ENCODE results near the gene TSPAN31.

The TSPAN31 gene

GRCh38 chr12:57735952-57736740 lies 8.7 kb upstream of the TSPAN31 start:
- no peak for DNase-seq (ENCODE audit: low read depth)

DNA sequence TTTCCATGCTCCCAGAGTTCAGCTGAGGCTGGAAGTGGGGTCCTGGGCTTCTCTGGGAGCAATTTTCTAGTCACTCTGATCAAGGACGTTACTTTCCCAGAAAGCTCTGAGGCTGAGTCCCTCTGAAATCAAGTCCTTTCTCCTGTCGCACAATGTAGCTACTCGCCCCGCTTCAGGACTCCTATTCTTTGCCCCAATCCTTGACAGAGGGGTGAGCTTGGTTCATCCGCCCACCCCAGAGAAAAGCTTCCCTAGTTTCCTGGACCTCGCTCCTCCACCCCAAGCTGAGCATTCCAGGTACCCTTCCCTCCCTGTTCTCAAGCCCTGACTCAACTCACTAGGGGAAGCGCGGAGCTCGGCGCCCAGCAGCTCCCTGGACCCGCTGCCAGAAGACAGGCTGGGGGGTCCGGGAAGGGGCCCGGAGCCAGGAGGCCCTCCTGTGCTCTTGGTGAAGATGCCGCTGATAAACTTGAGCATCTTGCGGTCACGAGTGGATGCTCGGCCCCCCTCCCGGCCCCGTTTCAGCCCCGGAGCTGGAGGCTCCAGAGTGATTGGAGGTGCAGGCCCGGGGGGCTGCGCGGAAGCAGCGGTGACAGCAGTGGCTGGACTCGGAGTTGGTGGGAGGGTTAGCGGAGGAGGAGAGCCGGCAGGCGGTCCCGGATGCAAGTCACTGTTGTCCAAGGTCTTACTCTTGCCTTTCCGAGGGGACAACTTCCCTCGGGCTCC lies 7.9 kb upstream of the TSPAN31 start:
- DNase-seq (ENCODE audit: low read depth) = no peak

- no peak for DNase-seq (ENCODE audit: low read depth)
These were observed 7.1 kb upstream of the TSPAN31 start for GRCh38 chr12:57737467-57738460.

- DNase-seq (ENCODE audit: low read depth) = no peak
These were observed 6.1 kb upstream of the TSPAN31 start, which contains the start of gene AGAP2 for GRCh38 chr12:57738661-57739237. AGAP2 (minus strand) TSS chr12:57738742; CDS start chr12:57738246, 496 bp downstream.

- DNase-seq (ENCODE audit: low read depth) = no peak
These were observed 5.5 kb upstream of the TSPAN31 start for GRCh38 chr12:57739387-57739786.

DNA sequence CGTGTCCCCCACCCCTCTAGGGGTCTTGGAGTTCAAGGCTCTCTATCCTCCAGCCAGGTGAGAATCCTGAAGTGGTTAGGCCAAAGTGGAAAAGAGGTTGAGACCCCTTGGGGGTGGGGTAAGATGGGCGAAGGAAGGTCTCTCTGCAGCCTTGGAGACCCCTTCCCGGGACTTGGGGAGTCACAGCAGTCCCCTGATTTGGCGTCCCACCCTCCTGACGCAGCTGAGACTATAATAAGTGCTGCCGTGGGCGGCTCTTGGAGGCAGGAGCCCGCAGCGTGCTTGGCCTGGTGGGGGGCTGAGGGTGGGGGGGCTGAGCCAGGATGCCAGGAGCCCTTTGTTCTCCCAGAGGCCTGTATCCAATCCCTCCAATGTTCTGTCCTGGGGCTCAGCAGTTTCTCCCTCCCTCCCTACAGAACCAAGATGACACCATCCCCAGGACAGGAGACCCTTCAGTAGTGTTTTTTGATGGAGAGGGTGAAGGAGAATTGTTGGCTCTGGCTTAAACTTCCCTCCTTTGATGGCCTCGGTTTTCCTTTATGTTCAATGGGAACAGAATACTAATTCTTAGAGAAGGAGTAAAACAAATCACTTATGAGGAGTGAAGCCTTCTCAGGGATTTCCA lies 4.8 kb upstream of the TSPAN31 start:
- DNase-seq (ENCODE audit: low read depth) = no peak

- peak; percentile 41 for DNase-seq (ENCODE audit: low read depth)
These were observed 4.0 kb upstream of the TSPAN31 start for GRCh38 chr12:57740656-57741412.

DNA sequence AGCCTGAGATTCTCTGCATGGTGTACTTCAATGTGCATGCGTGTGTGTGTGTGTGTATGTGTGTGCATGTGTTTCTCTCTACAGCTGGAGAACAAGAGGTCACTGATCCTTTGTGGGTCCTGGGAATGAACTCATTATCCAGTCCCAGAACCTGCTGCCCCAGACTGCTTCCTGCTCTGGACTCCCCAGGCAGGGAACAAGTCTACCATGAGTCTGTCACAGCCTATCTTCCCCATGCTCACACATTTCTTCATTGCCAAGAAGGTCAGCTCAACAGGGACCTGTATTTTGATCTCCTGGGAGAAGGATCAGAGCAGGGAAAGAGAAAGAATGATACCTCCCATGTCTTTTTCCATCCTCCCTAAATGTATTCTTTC lies 3.4 kb upstream of the TSPAN31 start:
- DNase-seq (ENCODE audit: low read depth) = no peak

DNA sequence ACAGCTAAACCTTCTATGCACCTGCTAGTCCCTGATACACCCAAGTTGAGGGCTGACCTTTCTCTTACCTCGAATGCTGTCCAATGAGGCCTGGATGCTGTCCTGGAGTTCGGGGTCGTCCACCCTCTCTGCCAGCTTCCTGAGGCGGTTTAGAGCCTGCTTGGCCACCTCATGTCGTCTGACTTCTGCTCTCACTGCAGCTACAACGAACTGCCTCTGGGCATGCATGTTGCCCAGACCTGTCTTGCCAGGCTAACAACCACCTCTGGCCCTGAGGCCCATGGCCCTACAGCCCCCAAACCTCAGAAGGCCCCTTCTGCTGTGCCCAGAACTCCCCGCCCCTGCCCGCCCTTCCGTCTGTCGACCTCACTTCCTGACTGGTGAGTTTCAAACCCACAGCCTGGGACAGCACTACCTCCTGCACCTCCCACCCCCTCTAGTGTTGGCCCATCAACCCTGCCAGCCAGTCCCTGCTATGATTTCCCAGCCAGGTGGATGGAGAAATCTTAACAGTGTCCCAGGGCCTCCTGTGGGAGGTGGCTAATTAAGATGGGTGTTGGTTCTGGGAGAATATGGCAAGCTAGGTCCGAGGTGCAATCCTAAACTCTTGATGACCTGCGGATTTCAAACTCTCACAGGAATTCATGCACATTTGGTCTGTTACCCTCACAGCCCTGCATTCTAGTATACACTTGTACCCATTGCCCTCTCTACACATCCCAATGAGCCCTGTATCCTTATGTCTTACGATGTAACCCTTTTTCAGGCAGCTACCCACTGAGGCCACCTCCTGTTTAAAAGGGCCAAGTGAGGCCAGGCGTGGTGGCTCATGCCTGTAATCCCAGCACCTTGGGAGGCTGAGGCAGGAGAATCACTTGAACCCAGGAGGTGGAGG lies 2.7 kb upstream of the TSPAN31 start:
- DNase-seq (ENCODE audit: low read depth) = peak; percentile 51

GRCh38 chr12:57743769-57744168 lies 1.1 kb upstream of the TSPAN31 start:
- no peak for DNase-seq (ENCODE audit: low read depth)

DNA sequence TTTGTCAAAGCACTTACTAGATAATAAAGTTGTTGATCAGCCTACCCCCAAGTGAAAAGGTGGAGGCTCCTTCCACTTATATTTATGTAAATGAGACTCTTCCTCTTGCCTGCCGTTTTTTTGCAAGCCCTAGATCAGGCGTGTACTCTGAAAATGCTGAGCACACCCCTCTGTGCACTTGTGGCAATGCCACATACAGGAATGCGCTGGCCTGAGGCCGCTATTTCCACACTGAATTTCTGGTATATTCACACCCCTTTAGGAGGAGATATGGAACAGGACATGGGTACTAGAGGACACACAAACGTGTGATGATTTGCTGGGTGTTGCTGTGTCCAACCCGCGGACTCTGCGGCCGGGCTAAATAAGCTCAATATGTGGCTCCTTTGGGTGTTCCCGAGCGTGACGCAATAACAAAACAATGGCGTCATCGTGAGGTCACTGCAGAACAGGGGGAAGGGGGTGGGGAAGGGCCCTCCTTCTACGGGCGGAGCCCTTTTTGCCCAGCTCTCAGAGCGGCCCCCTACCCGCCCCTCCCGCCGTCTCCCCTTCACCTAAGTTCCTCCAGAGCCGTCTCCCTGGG lies 554 bp upstream of the TSPAN31 start:
- peak; percentile 61 for DNase-seq (ENCODE audit: low read depth)

GRCh38 chr12:57745485-57745881 lies 644 bp downstream of the TSPAN31 start:
- no peak for DNase-seq (ENCODE audit: low read depth)

DNA sequence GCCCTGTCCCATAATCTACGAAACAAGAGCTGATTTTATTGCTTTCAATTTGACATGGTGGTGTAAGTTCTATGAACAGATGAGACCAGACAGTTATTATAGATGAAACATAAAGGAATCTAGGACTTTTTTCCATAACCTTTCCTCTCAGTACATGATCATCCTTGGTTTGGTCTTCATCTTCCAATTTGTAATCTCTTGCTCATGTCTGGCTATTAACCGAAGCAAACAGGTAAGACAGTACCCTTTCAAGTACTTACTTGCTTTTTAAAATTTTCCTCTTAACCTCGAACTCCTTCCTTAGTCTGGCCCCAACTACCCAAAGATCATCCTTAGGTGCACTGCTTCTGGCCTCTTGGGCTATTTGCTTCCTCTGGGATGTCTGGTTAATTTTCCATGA lies 1.2 kb downstream of the TSPAN31 start:
- no peak for DNase-seq (ENCODE audit: low read depth)

GRCh38 chr12:57749061-57749460 lies 4.2 kb downstream of the TSPAN31 start:
- DNase-seq (ENCODE audit: low read depth) = no peak

DNA sequence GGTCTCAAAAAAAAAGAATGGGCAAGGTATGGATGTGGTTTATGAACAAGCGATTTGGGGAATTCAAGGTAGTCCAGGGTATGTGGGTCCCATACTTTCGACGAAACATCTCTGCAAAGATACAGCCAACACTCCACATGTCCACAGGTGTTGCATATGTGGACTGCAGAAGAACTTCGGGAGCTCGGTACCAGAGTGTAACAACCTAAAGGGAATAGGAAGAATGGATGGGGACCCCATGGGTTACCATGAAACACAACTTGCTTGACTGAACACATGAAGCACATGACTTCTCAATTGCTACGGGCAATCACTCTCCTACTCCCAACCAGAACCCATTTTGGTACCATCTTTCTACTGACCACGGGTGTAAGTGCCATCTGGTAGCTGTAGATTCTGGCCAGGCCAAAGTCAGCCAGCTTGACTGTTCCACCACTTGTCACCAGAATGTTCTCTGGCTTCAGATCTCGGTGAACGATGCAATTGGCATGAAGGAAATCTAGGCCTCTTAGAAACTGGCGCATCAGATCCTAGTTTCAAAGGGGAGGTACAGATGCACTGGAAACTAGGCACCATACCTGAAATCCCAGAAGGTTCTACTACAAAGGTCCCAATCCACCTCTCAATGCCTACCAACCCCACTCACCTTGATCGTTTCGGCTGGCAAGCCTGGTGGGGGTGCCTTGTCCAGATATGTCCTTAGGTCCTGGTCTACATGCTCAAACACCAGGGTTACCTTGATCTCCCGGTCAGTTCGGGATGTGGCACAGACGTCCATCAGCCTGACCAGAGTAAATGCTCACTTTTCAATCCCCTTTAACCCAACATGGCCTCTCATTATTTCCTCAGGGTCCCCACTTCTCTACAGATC lies 6.0 kb downstream of the TSPAN31 start:
- DNase-seq (ENCODE audit: low read depth) = no peak

DNA sequence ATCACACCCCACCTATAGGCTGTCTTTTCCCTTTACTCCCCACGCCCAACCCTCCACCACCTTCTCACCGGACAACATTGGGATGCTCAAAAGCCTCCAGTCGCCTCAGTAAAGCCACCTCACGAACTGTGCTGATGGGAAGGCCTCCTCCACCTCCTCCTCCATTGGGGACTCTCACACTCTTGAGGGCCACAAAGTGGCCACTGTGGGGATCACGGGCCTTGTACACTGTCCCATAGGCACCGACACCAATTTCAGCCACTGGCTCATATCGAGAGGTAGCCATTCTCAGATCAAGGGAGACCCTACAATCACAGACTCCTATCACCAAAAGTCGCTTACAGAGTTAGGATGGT lies 6.6 kb downstream of the TSPAN31 start:
- no peak for DNase-seq (ENCODE audit: low read depth)

DNA sequence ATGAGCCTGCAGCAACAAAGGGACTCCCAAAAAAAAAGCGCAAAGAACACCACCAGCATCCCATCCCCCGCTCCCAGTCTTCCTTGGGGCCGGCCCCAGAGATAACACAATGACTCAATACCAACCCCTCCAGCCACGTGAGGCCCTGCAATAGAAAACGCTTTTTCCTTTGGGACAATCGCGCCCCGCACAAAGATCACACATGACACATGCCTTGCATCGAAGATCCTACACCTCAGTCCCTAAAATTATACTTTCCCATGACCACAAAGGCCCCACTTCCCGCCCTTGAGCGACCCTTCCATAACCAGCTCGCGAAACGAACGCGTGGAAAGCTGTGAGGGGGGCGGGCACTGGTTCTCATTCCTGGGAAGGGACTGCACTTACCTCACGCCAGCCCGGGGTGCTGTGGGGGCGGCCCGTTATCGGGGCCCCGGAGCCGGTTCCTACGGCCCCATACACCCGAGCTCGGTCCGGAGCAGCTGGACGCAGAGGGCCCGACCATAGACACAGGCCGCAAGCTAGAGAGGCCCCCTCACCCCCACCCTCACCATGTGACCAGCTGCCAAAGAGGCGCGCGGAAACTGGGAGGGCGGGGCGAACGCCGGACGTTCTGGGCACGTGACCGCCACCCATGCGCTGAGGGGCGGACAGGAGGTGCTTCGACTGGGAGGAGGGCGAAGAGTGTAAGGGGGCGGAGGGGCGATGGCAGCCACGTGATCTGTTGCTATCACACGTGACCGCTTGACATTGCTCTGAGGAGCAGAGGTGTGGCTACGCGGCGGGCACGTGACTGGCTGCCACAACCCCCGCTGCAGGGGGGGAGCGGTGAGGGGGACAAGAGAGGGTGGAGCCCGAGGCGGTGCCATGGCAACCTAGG lies 7.2 kb downstream of the TSPAN31 start, which contains the start of gene CDK4:
Gene CDK4, minus strand, starts transcription at position 523 of the 880 bp plus-strand sequence. CDS start 593 bp downstream, outside the sequence.
- DNase-seq (ENCODE audit: low read depth) = peak; percentile 97
